Measurements from ENCODE around the gene CFAP221.

The CFAP221 gene

GRCh38 chr2:119537792-119538191, 6.5 kb upstream of the CFAP221 start:
- no peak for DNase-seq

DNA sequence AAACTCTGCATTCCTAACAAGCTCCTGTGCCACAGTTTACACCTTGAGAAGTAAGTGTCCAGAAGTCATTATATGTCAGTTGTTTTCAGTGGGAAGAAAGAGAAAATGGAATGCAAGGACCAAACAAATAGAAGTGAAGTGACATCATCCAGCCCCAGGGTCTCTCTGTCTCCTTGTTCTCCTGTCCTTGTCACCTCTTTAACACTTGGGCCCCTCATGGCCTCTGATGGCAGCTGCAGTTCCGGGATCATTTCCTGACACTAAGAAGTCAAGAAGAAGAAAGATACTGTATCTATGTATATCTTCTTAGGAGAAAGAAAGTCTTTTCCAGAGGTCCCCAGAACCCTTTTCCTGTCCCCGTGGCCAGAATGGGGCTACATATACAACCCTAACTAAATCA, 2.8 kb upstream of the CFAP221 start:
- no peak for DNase-seq

GRCh38 chr2:119544939-119545475, 758 bp downstream of the CFAP221 start:
- no peak for DNase-seq

GRCh38 chr2:119545754-119546446, 1.7 kb downstream of the CFAP221 start:
- DNase-seq, result no peak

DNA sequence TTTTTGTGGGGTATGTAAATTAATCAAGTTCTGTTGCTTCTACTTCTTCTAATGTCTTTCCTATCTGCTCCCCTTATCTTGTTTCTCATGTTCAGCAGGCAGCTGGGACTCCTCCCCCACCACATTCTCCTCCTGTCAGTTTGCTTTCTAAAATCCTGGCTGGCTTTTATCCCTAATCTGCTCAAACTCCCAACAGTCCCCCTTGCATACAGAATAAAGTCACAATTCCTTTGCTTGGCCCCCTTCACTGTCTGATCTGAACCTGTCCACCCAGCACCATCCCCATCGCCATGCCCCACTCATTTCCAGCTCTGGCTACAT, 2.2 kb downstream of the CFAP221 start:
- no peak for DNase-seq

DNA sequence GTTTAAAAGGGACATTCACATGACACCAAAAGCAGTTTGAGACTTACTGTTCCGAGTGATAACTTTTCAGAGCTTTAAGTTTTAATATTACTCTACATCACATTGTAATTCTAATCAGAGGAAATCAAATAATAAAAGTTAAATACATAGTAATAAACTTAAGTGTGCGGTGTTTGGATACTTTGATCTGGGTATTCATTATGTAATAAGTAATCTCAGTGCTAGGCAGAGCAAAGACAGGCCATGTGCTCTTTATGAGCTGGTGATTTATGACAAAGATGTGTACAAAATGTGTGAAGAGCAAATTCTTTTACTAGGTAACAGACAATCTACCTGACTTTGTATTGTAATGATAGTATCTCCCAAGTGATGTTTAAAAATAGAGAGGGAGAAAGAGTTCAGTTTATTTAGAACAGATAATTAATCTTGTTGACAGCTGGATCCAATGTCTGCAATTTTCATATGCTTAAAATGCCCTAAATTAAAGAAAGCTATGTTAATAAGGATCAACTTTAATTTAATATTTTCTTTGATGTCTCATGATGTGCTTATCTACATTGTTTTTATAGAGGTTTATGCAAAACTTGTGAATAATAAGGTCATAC, 4.4 kb downstream of the CFAP221 start:
- DNase-seq, result no peak

- no peak for DNase-seq
Observed at GRCh38 chr2:119549241-119549640, 5.0 kb downstream of the CFAP221 start.

GRCh38 chr2:119550346-119550745, 6.1 kb downstream of the CFAP221 start:
- DNase-seq, result no peak

GRCh38 chr2:119550856-119551255, 6.6 kb downstream of the CFAP221 start:
- DNase-seq, result no peak

DNA sequence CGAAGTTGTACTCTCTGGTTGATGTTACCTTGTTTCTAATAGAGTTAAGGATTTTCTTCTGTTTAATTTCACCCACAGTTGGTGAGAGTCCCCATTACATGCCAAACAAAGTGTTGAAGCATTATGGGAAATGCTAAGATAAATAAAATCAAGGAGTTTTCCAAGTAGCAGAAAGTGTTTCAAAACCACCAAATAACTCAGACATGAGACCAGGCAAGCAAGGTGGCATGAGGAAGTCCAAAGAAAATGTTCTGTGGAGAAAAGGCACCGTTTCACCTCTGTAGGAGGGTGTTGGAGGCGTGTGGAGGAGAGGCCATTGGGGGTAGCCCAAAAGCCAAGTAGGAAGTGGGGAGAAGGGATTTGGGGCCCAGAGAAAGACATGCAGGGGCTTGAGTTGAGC, 8.7 kb downstream of the CFAP221 start:
- no peak for DNase-seq

GRCh38 chr2:119553687-119554344, 9.6 kb downstream of the CFAP221 start:
- no peak for DNase-seq

- DNase-seq, result no peak
Observed at GRCh38 chr2:119565481-119565880, 21.2 kb downstream of the CFAP221 start.

- no peak for DNase-seq
Observed at GRCh38 chr2:119567292-119567691, 23.0 kb downstream of the CFAP221 start.

DNA sequence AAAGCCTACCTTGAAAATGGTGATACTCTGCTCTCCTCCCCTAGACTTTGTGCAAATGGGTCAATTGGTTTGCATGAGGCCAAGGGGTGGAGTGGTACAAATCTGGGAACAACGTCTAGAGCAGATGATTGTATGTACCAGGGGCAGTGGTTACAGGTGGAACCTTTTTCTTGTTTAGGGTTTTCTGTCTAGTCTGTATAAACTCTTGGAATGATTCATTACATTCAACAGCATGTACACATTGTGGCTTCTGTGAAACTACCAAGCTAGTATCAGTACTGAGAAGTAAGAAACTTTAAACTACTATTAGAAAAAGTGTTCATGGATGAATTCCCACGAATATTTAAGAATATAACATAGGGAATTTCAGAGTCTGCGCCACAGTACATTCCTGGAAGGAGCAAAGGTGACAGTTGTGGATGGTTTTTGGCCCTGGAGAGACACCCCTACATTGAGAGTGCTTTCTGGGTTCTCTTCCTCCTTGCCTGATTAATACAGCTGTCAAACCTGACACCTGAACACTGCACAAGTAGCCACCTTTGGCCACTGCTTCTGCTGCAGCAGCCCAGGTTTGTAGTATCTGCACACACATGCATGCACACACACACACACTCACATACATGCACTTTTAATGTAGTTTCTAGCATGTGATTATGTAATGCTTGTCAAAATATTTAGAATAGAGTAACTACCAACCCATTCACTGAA, 30.0 kb downstream of the CFAP221 start:
- no peak for DNase-seq

DNA sequence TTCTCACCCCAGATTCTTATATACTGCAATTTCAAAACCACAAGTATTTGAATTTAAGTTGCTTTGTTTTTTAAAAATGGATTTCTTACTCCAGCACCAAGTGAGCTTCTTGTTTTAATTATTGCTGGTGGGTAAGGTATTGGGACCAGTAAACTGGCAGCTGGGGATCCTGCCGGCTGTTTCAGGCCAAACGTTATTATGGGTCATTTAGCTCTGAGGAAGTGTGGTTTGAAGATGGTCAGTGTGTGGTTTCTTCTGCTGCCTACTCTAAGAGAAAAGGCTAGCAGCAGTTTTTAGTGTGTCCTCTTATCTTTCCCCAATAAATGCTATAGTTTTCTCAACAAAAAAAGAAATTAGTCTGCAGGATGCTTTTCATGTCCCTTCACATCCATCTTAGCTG, 30.6 kb downstream of the CFAP221 start:
- DNase-seq, result no peak

GRCh38 chr2:119575439-119575838, 31.2 kb downstream of the CFAP221 start:
- DNase-seq, result no peak

- no peak for DNase-seq
Observed at GRCh38 chr2:119579424-119580295, 35.4 kb downstream of the CFAP221 start.

GRCh38 chr2:119580550-119581072, 36.4 kb downstream of the CFAP221 start:
- DNase-seq, result no peak

GRCh38 chr2:119583291-119583690, 39.0 kb downstream of the CFAP221 start:
- DNase-seq, result no peak

- no peak for DNase-seq
Observed at GRCh38 chr2:119584469-119584868, 40.2 kb downstream of the CFAP221 start.

- no peak for DNase-seq
Observed at GRCh38 chr2:119586085-119586484, 41.8 kb downstream of the CFAP221 start.

DNA sequence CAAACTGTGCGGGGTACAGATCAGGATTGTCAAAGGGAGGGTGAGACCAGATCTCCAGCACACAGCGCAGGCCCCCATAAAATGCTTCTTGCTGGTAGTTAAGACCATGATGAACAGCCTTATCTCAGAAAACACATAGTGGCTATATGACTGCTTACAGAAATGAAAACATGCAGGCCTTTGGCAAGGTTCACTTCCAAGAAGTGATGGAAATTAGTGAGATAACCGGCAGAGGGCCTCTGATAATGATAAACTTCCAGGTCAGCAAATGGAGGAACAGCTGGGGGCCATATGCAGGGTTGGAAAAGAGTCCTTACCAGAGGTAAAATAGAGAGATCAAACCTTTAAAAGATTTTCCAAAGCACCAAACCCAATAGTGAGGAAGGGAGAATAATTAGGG, 46.6 kb downstream of the CFAP221 start:
- no peak for DNase-seq
